PC-3 (cell line): ENCODE measurements around the gene ZBTB48. TPM values are rescaled to one million over a fixed set of nuclear protein-coding genes. Genes with fewer than 3 reads are reported as not detected.

Experiments
- ATAC-seq: fragments of 200-7000 bp; cut with Tn5 transposase; 2 replicates; pipeline ENCODE4 v1.9.1; 2020; ENCODE audit warnings: mild to moderate bottlenecking, moderate library complexity
- BruUV-seq: library from RNA; stranded (reverse); fragments of 400-500 nt; replicated peaks from 2 replicates; lab custom pipeline; 2021; lab: Mats Ljungman, UMichigan
- CTCF ChIA-PET: fragments of 300-600 bp; sonication (Branson Sonifier 250); formaldehyde crosslinking; loops from one replicate; lab custom pipeline; 2022; ENCODE audit warnings: antibody characterized with exemption; lab: Charles Lee
- POLR2A ChIA-PET: fragments of 300-600 bp; sonication (Branson Sonifier 250); formaldehyde crosslinking; loops from one replicate; lab custom pipeline; 2022; ENCODE audit warnings: antibody characterized with exemption; ENCODE audit not compliant: unreplicated experiment; lab: Charles Lee
- DNase-seq: peaks from one replicate; pipeline ENCODE4 v3.0.0-alpha.2; 2015
- H2AFZ ChIP-seq: fragments of 300-600 bp; sonication (generic); 2 replicates; pipeline ENCODE4 v1.6.0; 2016; ENCODE audit warnings: antibody characterized with exemption, low read length
- H3F3A ChIP-seq: fragments of 300-600 bp; sonication (generic); one replicate; pipeline ENCODE4 v1.6.0; 2017; ENCODE audit warnings: antibody characterized with exemption, low read length, control low read depth, mild to moderate bottlenecking; ENCODE audit not compliant: unreplicated experiment
- H3K27ac ChIP-seq: fragments of 300-600 bp; sonication (generic); 2 replicates; pipeline ENCODE4 v1.5.1; 2016; ENCODE audit warnings: mild to moderate bottlenecking, low read length
- H3K27me3 ChIP-seq: fragments of 300-600 bp; sonication (generic); 2 replicates; pipeline ENCODE4 v1.6.1; 2016; ENCODE audit warnings: low read length, mixed read lengths
- H3K36me3 ChIP-seq: fragments of 300-600 bp; sonication (generic); 2 replicates; pipeline ENCODE4 v1.6.1; 2016; ENCODE audit warnings: low read depth, mixed run types, low read length, mixed read lengths
- H3K4me1 ChIP-seq: fragments of 300-600 bp; sonication (generic); 2 replicates; pipeline ENCODE4 v1.5.1; 2016; ENCODE audit warnings: low read length; ENCODE audit not compliant: insufficient read depth
- H3K4me2 ChIP-seq: fragments of 300-600 bp; sonication (generic); 2 replicates; pipeline ENCODE4 v1.6.0; 2016; ENCODE audit warnings: low read length
- H3K4me3 ChIP-seq: fragments of 300-600 bp; sonication (generic); 2 replicates; pipeline ENCODE4 v1.5.1; 2016; ENCODE audit warnings: mild to moderate bottlenecking, low read length, mixed read lengths
- H3K79me2 ChIP-seq: fragments of 300-600 bp; sonication (generic); 2 replicates; pipeline ENCODE4 v1.6.1; 2017; ENCODE audit warnings: low read length, mixed read lengths
- H3K9ac ChIP-seq: fragments of 300-600 bp; sonication (generic); 2 replicates; pipeline ENCODE4 v1.6.0; 2016; ENCODE audit warnings: mild to moderate bottlenecking, low read length
- H3K9me2 ChIP-seq: fragments of 300-600 bp; sonication (generic); replicated peaks from 2 replicates; pipeline ENCODE4 v1.6.1; 2016; ENCODE audit warnings: mixed run types, low read length, mixed read lengths
- H3K9me3 ChIP-seq: fragments of 300-600 bp; sonication (generic); 2 replicates; pipeline ENCODE4 v1.6.1; 2016; ENCODE audit warnings: low read length, mixed read lengths
- H4K20me1 ChIP-seq: fragments of 300-600 bp; sonication (generic); 2 replicates; pipeline ENCODE4 v1.6.1; 2016; ENCODE audit warnings: low read length, mixed read lengths
- EZH2 ChIP-seq: fragments of 300-600 bp; sonication (generic); IDR thresholded peaks from one replicate; pipeline ENCODE4 v1.6.1; 2017; ENCODE audit warnings: antibody characterized with exemption, mild to moderate bottlenecking, low read length; ENCODE audit not compliant: unreplicated experiment
- EZH2phosphoT487 ChIP-seq: fragments of 300-600 bp; sonication (generic); IDR thresholded peaks from 2 replicates; pipeline ENCODE4 v1.6.1; 2018; ENCODE audit warnings: mild to moderate bottlenecking, antibody characterized with exemption, low read length, borderline replicate concordance
- intact Hi-C: fragments of 100-400 bp; cut with micrococcal nuclease; formaldehyde crosslinking; loops from 2 replicates; pipeline ENCODE4 v1.9.0; 2023
- total RNA-seq: library from RNA; depleted of rRNA; stranded (reverse); fragments of >200 nt; gene quantifications from 2 replicates; pipeline ENCODE4 v1.2.3, GENCODE V29; 2014
- TF ChIP-seq, protein P1 (sequence below): fragments of 300-600 bp; sonication (generic); conservative IDR thresholded peaks from 2 replicates; pipeline ENCODE4 v1.5.1; 2017; ENCODE audit warnings: antibody characterized with exemption, low read depth, mild to moderate bottlenecking, low read length

The ZBTB48 gene
- total RNA-seq, 1 experiment from 2014 or later, result 47.2 TPM

DNA sequence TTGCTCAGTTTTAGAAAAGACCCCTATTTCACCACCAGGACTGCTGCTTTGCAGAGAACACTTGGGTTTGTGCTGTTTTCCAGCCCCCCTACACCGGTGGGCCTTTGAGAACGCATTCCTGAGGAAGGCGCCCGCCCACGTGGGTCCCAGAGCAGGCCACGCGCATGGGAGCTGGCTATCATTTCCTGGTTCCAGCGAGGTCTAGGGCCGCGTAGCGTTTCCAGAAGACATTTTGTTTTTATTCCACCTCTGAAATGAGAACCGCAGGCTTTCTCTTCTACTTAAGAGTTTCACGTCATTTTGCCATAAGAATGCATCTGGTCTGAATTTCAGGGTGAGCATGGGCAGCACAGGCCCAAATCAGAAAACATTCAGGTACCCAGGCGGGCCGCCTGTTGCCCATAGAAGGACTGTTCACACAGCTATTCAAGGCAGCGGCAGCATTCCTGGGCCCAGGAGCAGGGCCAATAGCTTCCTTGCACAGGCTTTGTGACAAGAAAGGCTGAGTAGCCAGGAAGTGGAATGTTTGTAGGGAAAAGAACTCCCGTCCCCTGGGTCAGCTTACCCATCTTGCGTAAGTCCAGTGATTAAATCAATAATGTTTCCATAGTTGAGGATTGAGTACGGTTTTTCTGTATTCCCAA lies 24.2 kb downstream of the ZBTB48 start:
- Histone ChIP-seq H3K79me2 (peaks cover 36% of the 10 kb centered on the region), H3K4me1 (peaks cover 26% of the 10 kb centered on the region), H4K20me1 (peaks cover 17% of the 10 kb centered on the region), H3K4me3 (peak overlapping the region; percentile 86), H3K9me2 (no peaks in the 10 kb centered on the region), H3K9ac (peak overlapping the region; percentile 81; the same call in 1 of the 2 replicates), H3K36me3 (peaks cover under 1% of the 10 kb centered on the region; the same call in 1 of the 2 replicates), H3K9me3 (no peaks in the 10 kb centered on the region), H3K27ac (no peak overlapping the region; the same call in 1 of the 2 replicates), H3F3A (no peaks in the 10 kb centered on the region), H3K27me3 (no peaks in the 10 kb centered on the region), H3K4me2 (peak overlapping the region; percentile 98), H2AFZ (peak overlapping the region; percentile 98)
- BruUV-seq, result no TSS peak
- ATAC-seq (no peak), DNase-seq (peak; percentile 38)
- TF ChIP-seq, protein P1, sequence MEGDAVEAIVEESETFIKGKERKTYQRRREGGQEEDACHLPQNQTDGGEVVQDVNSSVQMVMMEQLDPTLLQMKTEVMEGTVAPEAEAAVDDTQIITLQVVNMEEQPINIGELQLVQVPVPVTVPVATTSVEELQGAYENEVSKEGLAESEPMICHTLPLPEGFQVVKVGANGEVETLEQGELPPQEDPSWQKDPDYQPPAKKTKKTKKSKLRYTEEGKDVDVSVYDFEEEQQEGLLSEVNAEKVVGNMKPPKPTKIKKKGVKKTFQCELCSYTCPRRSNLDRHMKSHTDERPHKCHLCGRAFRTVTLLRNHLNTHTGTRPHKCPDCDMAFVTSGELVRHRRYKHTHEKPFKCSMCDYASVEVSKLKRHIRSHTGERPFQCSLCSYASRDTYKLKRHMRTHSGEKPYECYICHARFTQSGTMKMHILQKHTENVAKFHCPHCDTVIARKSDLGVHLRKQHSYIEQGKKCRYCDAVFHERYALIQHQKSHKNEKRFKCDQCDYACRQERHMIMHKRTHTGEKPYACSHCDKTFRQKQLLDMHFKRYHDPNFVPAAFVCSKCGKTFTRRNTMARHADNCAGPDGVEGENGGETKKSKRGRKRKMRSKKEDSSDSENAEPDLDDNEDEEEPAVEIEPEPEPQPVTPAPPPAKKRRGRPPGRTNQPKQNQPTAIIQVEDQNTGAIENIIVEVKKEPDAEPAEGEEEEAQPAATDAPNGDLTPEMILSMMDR, result no peak
- no peak for TF ChIP-seq EZH2phosphoT487
- TF ChIP-seq EZH2, result no peak
- intact Hi-C loops, result no loop called here
- ChIA-PET CTCF (no interaction called here), POLR2A (interaction anchor here (0.6 to 0.7 kb wide), 4 partner anchors 21 to 112 kb away, joined by 3 to 7 read pairs (median 3); partner anchors contain the start of genes THAP3 and ZBTB48)

DNA sequence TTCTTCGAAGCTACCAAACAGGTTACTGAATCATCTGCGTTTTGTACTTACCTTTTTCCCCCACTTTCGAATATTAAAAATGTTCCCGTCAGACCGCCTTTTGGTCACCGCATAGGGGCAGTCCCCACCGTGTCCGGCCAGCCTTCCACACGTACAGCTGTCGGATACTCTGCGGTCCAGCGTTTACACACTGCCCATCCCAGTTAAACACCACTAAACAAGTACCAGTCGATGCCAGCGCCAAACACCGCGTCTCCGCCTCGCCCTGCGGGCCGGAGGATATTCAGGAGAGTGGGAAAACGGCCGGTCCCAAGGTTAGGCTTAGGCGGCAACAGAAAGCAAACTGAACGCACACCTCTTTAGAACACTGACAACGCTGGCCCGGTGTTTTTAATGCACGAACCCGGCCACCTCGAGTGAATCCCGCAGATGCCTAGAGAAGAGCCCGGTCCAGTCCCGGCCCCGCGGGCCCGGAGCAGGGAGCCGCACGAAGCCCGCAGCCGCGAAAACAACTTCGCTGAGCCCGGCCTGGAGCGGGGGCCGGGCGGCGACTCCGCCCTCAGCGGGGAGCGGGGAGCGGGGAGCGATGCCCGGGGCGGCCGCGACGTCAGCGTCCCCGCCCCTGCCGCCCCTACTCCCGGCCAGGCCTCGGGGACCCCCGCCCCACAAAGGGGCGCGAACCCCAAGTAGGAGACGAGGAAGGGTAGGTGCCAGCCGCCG lies 33.0 kb downstream of the ZBTB48 start:
- Histone ChIP-seq H3K9ac (peak overlapping the region; percentile 78), H3K27ac (peak overlapping the region; percentile 81), H3K79me2 (peaks cover 40% of the 10 kb centered on the region), H3K36me3 (peaks cover 3% of the 10 kb centered on the region; the same call in 1 of the 2 replicates), H2AFZ (peak overlapping the region; percentile 90), H3K4me2 (peak overlapping the region; percentile 94), H3K9me3 (no peaks in the 10 kb centered on the region), H3K9me2 (no peaks in the 10 kb centered on the region), H3K27me3 (no peaks in the 10 kb centered on the region), H4K20me1 (no peaks in the 10 kb centered on the region), H3K4me3 (peak overlapping the region; percentile 82), H3K4me1 (peaks cover 16% of the 10 kb centered on the region), H3F3A (peaks cover 7% of the 10 kb centered on the region)
- BruUV-seq, result no TSS peak
- peak; percentile 94 for DNase-seq
- ChIA-PET CTCF (no interaction called here), POLR2A (no interaction called here)
- ATAC-seq, result peak; percentile 51
- intact Hi-C loops, result loop anchor here (1.0 to 2.0 kb wide), 3 partner anchors 12 to 172 kb away; partner anchors contain the start of genes CAMTA1 and THAP3
- TF ChIP-seq, protein P1, result no peak
- no peak for TF ChIP-seq EZH2phosphoT487
- no peak for TF ChIP-seq EZH2
